IMR-90 (cell line): Measurements from ENCODE around the gene ARHGEF10L. TPM values are rescaled to one million over a fixed set of nuclear protein-coding genes. Genes with fewer than 3 reads are reported as not detected.
A peak's percentile ranks its signal among the peaks of the same experiment; 100 is the strongest.

ENCODE experiments used
- ATAC-seq: fragments of 200-7000 bp; cut with Tn5 transposase; 2 replicates; pipeline ENCODE4 v1.9.1; 2020; ENCODE audit warnings: low read depth, mild to moderate bottlenecking, moderate library complexity
- BruUV-seq: library from RNA; stranded (reverse); fragments of 400-500 nt; replicated peaks from 2 replicates; lab custom pipeline; 2021; lab: Mats Ljungman, UMichigan
- CTCF ChIA-PET: fragments of 300-600 bp; formaldehyde crosslinking; extraction: SDS; loops from one replicate; lab custom pipeline; 2021; ENCODE audit warnings: antibody characterized with exemption; lab: Yijun Ruan, JAX
- POLR2A ChIA-PET: fragments of 300-600 bp; sonication (Branson Sonifier 250); formaldehyde crosslinking; loops from one replicate; lab custom pipeline; 2022; ENCODE audit warnings: antibody characterized with exemption; ENCODE audit not compliant: unreplicated experiment; lab: Charles Lee
- DNase-seq: peaks from one replicate; pipeline ENCODE4 v3.0.0; 2013
- H2AFZ ChIP-seq: replicated peaks from 2 replicates; pipeline ENCODE3; 2013; ENCODE audit warnings: low read length, mild to moderate bottlenecking; ENCODE audit not compliant: poor library complexity
- H2AK5ac ChIP-seq: 2 replicates; pipeline ENCODE4 v1.6.1; 2013; ENCODE audit warnings: low read depth, low read length, inconsistent platforms
- H2AK9ac ChIP-seq: replicated peaks from 2 replicates; pipeline ENCODE3; 2013; ENCODE audit warnings: mild to moderate bottlenecking, low read depth, low read length, moderate library complexity; ENCODE audit not compliant: poor library complexity
- H2BK120ac ChIP-seq: 2 replicates; pipeline ENCODE4 v1.6.1; 2013; ENCODE audit warnings: low read depth, low read length, inconsistent platforms
- H2BK15ac ChIP-seq: 3 replicates; pipeline ENCODE4 v1.6.1; 2013; ENCODE audit warnings: low read depth, low read length, inconsistent platforms
- H2BK20ac ChIP-seq: 2 replicates; pipeline ENCODE4 v1.6.1; 2013; ENCODE audit warnings: low read depth, mild to moderate bottlenecking, inconsistent platforms, low read length, moderate library complexity
- H2BK5ac ChIP-seq: 2 replicates; pipeline ENCODE4 v1.6.1; 2013; ENCODE audit warnings: mild to moderate bottlenecking, low read depth, low read length, inconsistent platforms; ENCODE audit not compliant: poor library complexity, severe bottlenecking
- H3K14ac ChIP-seq: replicated peaks from 2 replicates; pipeline ENCODE4 v1.6.1; 2013; ENCODE audit warnings: low read depth, low read length, inconsistent platforms
- H3K18ac ChIP-seq: 2 replicates; pipeline ENCODE4 v1.6.1; 2013; ENCODE audit warnings: low read depth, low read length, control low read depth
- H3K23ac ChIP-seq: 2 replicates; pipeline ENCODE4 v1.6.1; 2013; ENCODE audit warnings: low read depth, low read length, inconsistent platforms
- H3K27ac ChIP-seq: 2 replicates; pipeline ENCODE4 v1.5.1; 2013; ENCODE audit warnings: mild to moderate bottlenecking, control low read depth, low read length; ENCODE audit not compliant: insufficient read depth
- H3K27me3 ChIP-seq: 2 replicates; pipeline ENCODE4 v1.6.1; 2013; ENCODE audit warnings: low read length; ENCODE audit not compliant: control insufficient read depth, insufficient read depth
- H3K36me3 ChIP-seq: 2 replicates; pipeline ENCODE4 v1.6.1; 2013; ENCODE audit warnings: low read length, mixed read lengths; ENCODE audit not compliant: control insufficient read depth, insufficient read depth
- H3K4ac ChIP-seq: 2 replicates; pipeline ENCODE4 v1.6.1; 2013; ENCODE audit warnings: low read depth, low read length, inconsistent platforms
- H3K4me1 ChIP-seq: 2 replicates; pipeline ENCODE4 v1.6.1; 2013; ENCODE audit warnings: low read length, mixed read lengths; ENCODE audit not compliant: control insufficient read depth, insufficient read depth
- H3K4me2 ChIP-seq: 2 replicates; pipeline ENCODE4 v1.6.1; 2013; ENCODE audit warnings: low read depth, mild to moderate bottlenecking, control low read depth, low read length, moderate library complexity
- H3K4me3 ChIP-seq: 2 replicates; pipeline ENCODE4 v1.5.1; 2013; ENCODE audit warnings: low read depth, mild to moderate bottlenecking, control low read depth, low read length, moderate library complexity; ENCODE audit not compliant: insufficient read depth
- H3K56ac ChIP-seq: 2 replicates; pipeline ENCODE4 v1.6.1; 2013; ENCODE audit warnings: low read length, inconsistent platforms; ENCODE audit not compliant: insufficient read depth; ENCODE audit errors: extremely low read depth
- H3K79me1 ChIP-seq, 2 experiments: 2 replicates each; pipeline ENCODE4 v1.6.1; 2013; ENCODE audit warnings: low read length in 2 of 2, inconsistent platforms in 1 of 2, low read depth in 1 of 2
- H3K9ac ChIP-seq: 2 replicates; pipeline ENCODE4 v1.6.1; 2013; ENCODE audit warnings: low read depth, low read length, control low read depth
- H3K9me1 ChIP-seq: 2 replicates; pipeline ENCODE4 v1.6.1; 2013; ENCODE audit warnings: low read length, inconsistent platforms; ENCODE audit not compliant: insufficient read depth
- H3K9me3 ChIP-seq: 2 replicates; pipeline ENCODE4 v1.6.1; 2013; ENCODE audit warnings: low read length; ENCODE audit not compliant: control insufficient read depth, insufficient read depth
- H4K20me1 ChIP-seq: 2 replicates; pipeline ENCODE4 v1.6.1; 2013; ENCODE audit warnings: low read length, inconsistent platforms; ENCODE audit not compliant: insufficient read depth
- H4K5ac ChIP-seq: 2 replicates; pipeline ENCODE4 v1.6.1; 2013; ENCODE audit warnings: mild to moderate bottlenecking, low read depth, low read length, control low read depth
- H4K8ac ChIP-seq, 2 experiments: 2 replicates each; pipeline ENCODE4 v1.6.1; 2013; ENCODE audit warnings: low read depth in 2 of 2, low read length in 2 of 2, control low read depth in 1 of 2, inconsistent platforms in 1 of 2
- H4K91ac ChIP-seq: 2 replicates; pipeline ENCODE4 v1.6.1; 2013; ENCODE audit warnings: low read depth, low read length, inconsistent platforms; ENCODE audit not compliant: insufficient read depth
- CEBPB ChIP-seq: IDR thresholded peaks from 2 replicates; pipeline ENCODE4 v1.6.1; 2012; ENCODE audit warnings: low read depth, low read length, improper control_type of control experiment
- CHD1 ChIP-seq: IDR thresholded peaks from 2 replicates; pipeline ENCODE4 v1.6.1; 2012; ENCODE audit warnings: low read depth, low read length, improper control_type of control experiment
- ELK1 ChIP-seq: fragments of 150-350 bp; IDR thresholded peaks from 2 replicates; pipeline ENCODE4 v1.6.1; 2016; ENCODE audit warnings: low read depth, mild to moderate bottlenecking, low read length, moderate library complexity, borderline replicate concordance
- FOS ChIP-seq: fragments of 150-350 bp; IDR thresholded peaks from 2 replicates; pipeline ENCODE4 v1.6.1; 2016; ENCODE audit warnings: low read depth, low read length
- MAFK ChIP-seq: IDR thresholded peaks from 2 replicates; pipeline ENCODE4 v1.6.1; 2012; ENCODE audit warnings: low read depth, low read length, improper control_type of control experiment
- NFE2L2 ChIP-seq: fragments of 150-350 bp; IDR thresholded peaks from 2 replicates; pipeline ENCODE4 v1.6.1; 2016; ENCODE audit warnings: low read depth, mild to moderate bottlenecking, low read length
- POLR2A ChIP-seq: IDR thresholded peaks from 2 replicates; pipeline ENCODE4 v1.6.1; 2012; ENCODE audit warnings: mild to moderate bottlenecking, low read depth, low read length
- SMC3 ChIP-seq: fragments of 150-350 bp; IDR thresholded peaks from 2 replicates; pipeline ENCODE4 v1.6.1; 2016; ENCODE audit warnings: low read depth, mild to moderate bottlenecking, antibody characterized with exemption, low read length, moderate library complexity
- USF2 ChIP-seq: fragments of 150-350 bp; IDR thresholded peaks from 2 replicates; pipeline ENCODE4 v1.6.1; 2017; ENCODE audit warnings: mild to moderate bottlenecking, antibody characterized with exemption, low read length, low read depth
- WGBS, 2 experiments: methylation state at CpG; one replicate each; pipeline versions ENCODE4 v1.1.5 to v1.1.7; 2013; ENCODE audit warnings: missing lambda C conversion rate in 2 of 2; ENCODE audit not compliant: insufficient read length in 1 of 2; ENCODE audit errors: extremely low coverage in 2 of 2; 5-methylcytosine and 5-hydroxymethylcytosine counted together
- dilution Hi-C: fragments of 300-500 bp; cut with HindIII; formaldehyde crosslinking; loops from one replicate; pipeline ENCODE4 v1.14.3; 2018; ENCODE audit warnings: low sequenced_read_pairs; ENCODE audit not compliant: unreplicated experiment
- in situ Hi-C: fragments of 300-500 bp; cut with MboI; formaldehyde crosslinking; loops from 3 replicates; pipeline ENCODE4 v1.14.3; 2019; ENCODE audit warnings: low sequenced_read_pairs, inconsistent platforms, mixed read lengths
- intact Hi-C: fragments of 100-400 bp; cut with micrococcal nuclease; formaldehyde crosslinking; loops from 2 replicates; pipeline ENCODE4 v1.10.0; 2022
- polyA plus RNA-seq, 3 experiments: library from polyadenylated mRNA; depleted of rRNA; stranded (reverse); fragments of >200 nt; gene quantifications; 2 replicates each; pipeline ENCODE4 v1.2.3, GENCODE V29; 2012; ENCODE audit warnings: low replicate concordance in 1 of 3
- total RNA-seq: library from RNA; depleted of rRNA; stranded (reverse); fragments of >200 nt; gene quantifications from 2 replicates; pipeline ENCODE4 v1.2.3, GENCODE V29; 2012

The ARHGEF10L gene
- total and polyA plus RNA-seq, 2 of the 4 experiments (the other 2 are of a cell fraction): 4.8 to 12.4 TPM

GRCh38 chr1:17565461-17566252 is 26.2 kb downstream of the ARHGEF10L start:
- ATAC-seq (no peak), DNase-seq (no peak)
- no peak for TF ChIP-seq MAFK
- no peak for TF ChIP-seq SMC3
- no peak for TF ChIP-seq ELK1
- TF ChIP-seq CEBPB: no peak
- TF ChIP-seq USF2: no peak
- TF ChIP-seq FOS: no peak
- no peak for TF ChIP-seq CHD1
- no peak for TF ChIP-seq NFE2L2
- no peak for TF ChIP-seq POLR2A
- no peaks in the 10 kb centered on the region for H3K9me3 ChIP-seq
- no peaks in the 10 kb centered on the region for H3K27me3 ChIP-seq
- H3K4me3 ChIP-seq: no peak overlapping the region
- no peak overlapping the region for H2AFZ ChIP-seq
- in situ Hi-C loops: no loop called here
- H3K56ac ChIP-seq: no peak overlapping the region
- BruUV-seq: no TSS peak
- peaks cover 4% of the 10 kb centered on the region; the same call in 1 of the 2 replicates for H4K20me1 ChIP-seq
- ChIA-PET CTCF (no interaction called here), POLR2A (no interaction called here)
- no peak overlapping the region for H4K8ac ChIP-seq
- peaks cover 40 to 75% of the 10 kb centered on the region in 2 experiments for H3K79me1 ChIP-seq
- H3K14ac ChIP-seq: no peak overlapping the region
- no peak overlapping the region for H4K5ac ChIP-seq
- no peak overlapping the region for H2BK5ac ChIP-seq
- no peak overlapping the region for H2BK120ac ChIP-seq
- intact Hi-C loops: no loop called here
- H3K9ac ChIP-seq: no peak overlapping the region
- 0 out of 2 replicates have a peak overlapping the region, but pooled peaks have one; percentile 12 for H2AK5ac ChIP-seq
- no peak overlapping the region for H4K91ac ChIP-seq
- no peaks in the 10 kb centered on the region for H3K36me3 ChIP-seq
- no peak overlapping the region for H2BK20ac ChIP-seq
- H3K4me2 ChIP-seq: no peak overlapping the region
- no peak overlapping the region for H3K23ac ChIP-seq
- dilution Hi-C loops: no loop called here
- H3K9me1 ChIP-seq: peaks cover 26% of the 10 kb centered on the region
- H2BK15ac ChIP-seq: no peak overlapping the region
- H3K27ac ChIP-seq: no peak overlapping the region
- H3K18ac ChIP-seq: no peak overlapping the region
- H3K4me1 ChIP-seq: peaks cover 29% of the 10 kb centered on the region
- no peak overlapping the region for H2AK9ac ChIP-seq
- H3K4ac ChIP-seq: no peak overlapping the region
- WGBS, 2 experiments: 90% methylated on average over 2 of the region's 17 CpGs; no CpG with 5 or more reads in 1 of the 2 experiments
